ENCODE results near the gene MRPL36. TPM values are rescaled to one million over a fixed set of nuclear protein-coding genes. Genes with fewer than 3 reads are reported as not detected.
"Not testable (repeated sequence)": the region's sequence is repeated elsewhere in the genome, so short reads cannot be mapped to it uniquely, and the experiment has no call there.

MRPL36 gene
- total and polyA plus RNA-seq, 4 donors: 22.3 to 106 (median 56.3) TPM

GRCh38 chr5:1845696-1846095 is 46.1 kb upstream of the MRPL36 start:
- no peak for DNase-seq (ENCODE audit: low spot score)
- Histone ChIP-seq H3K27ac (ENCODE audit: low read depth in 1 of 2, low read length in 2 of 2) (no peak overlapping the region), H3K27me3 (ENCODE audit: control insufficient read depth in 4 of 4, insufficient read depth in 4 of 4, low read length in 3 of 4) (peaks cover 0 to 3% (median 0%) of the 10 kb centered on the region in 4 donors), H3K9ac (ENCODE audit: low read depth in 1 of 2, low read length in 2 of 2) (no peak overlapping the region), H3K4me1 (ENCODE audit: control insufficient read depth in 4 of 4, insufficient read depth in 4 of 4, low read length in 3 of 4) (no peaks in the 10 kb centered on the region), H3K9me3 (ENCODE audit: control insufficient read depth in 4 of 4, low read length in 3 of 4) (no peaks in the 10 kb centered on the region), H3K4me3 (ENCODE audit: low read depth in 1 of 3, low read length in 3 of 3) (no peak overlapping the region), H3K36me3 (ENCODE audit: control insufficient read depth in 4 of 4, insufficient read depth in 3 of 4, low read depth in 1 of 4, low read length in 3 of 4) (no peaks in the 10 kb centered on the region)
- WGBS: 92% methylated on average over 1 of the region's 1 CpG
- TF ChIP-seq ZBTB33 (IDR thresholded peaks at IDR 0.05): no peak

- Histone ChIP-seq H3K4me3 (ENCODE audit: low read depth in 1 of 3, low read length in 3 of 3) (no peak overlapping the region), H3K9me3 (ENCODE audit: control insufficient read depth in 4 of 4, low read length in 3 of 4) (no peaks in the 10 kb centered on the region), H3K4me1 (ENCODE audit: control insufficient read depth in 4 of 4, insufficient read depth in 4 of 4, low read length in 3 of 4) (no peaks in the 10 kb centered on the region), H3K27ac (ENCODE audit: low read depth in 1 of 2, low read length in 2 of 2) (no peak overlapping the region), H3K27me3 (ENCODE audit: control insufficient read depth in 4 of 4, insufficient read depth in 4 of 4, low read length in 3 of 4) (no peaks in the 10 kb centered on the region), H3K36me3 (ENCODE audit: control insufficient read depth in 4 of 4, insufficient read depth in 3 of 4, low read depth in 1 of 4, low read length in 3 of 4) (no peaks in the 10 kb centered on the region), H3K9ac (ENCODE audit: low read depth in 1 of 2, low read length in 2 of 2) (no peak overlapping the region)
- TF ChIP-seq ATF3 (IDR thresholded peaks at IDR 0.05) (no peak), ZBTB33 (IDR thresholded peaks at IDR 0.05) (no peak), TAF1 (conservative IDR thresholded peaks at IDR 0.05) (no peak), EGR1 (IDR thresholded peaks at IDR 0.05; ENCODE audit: low read depth in 2 of 2) (no peak), YY1 (IDR thresholded peaks at IDR 0.05) (no peak)
- no peak for DNase-seq (ENCODE audit: low spot score)
- WGBS: 96% methylated on average over 5 of the region's 5 CpGs
Observed at GRCh38 chr5:1844708-1845436, 45.2 kb upstream of the MRPL36 start.

- WGBS: 84% methylated on average over 10 of the region's 10 CpGs
- H3K9ac ChIP-seq (ENCODE audit: low read depth in 1 of 2, low read length in 2 of 2); H3K27me3 ChIP-seq (ENCODE audit: control insufficient read depth in 4 of 4, insufficient read depth in 4 of 4, low read length in 3 of 4); H3K9me3 ChIP-seq (ENCODE audit: control insufficient read depth in 4 of 4, low read length in 3 of 4); H3K4me3 ChIP-seq (ENCODE audit: low read depth in 1 of 3, low read length in 3 of 3); DNase-seq (ENCODE audit: low spot score); H3K4me1 ChIP-seq (ENCODE audit: control insufficient read depth in 4 of 4, insufficient read depth in 4 of 4, low read length in 3 of 4); H3K27ac ChIP-seq (ENCODE audit: low read depth in 1 of 2, low read length in 2 of 2); H3K36me3 ChIP-seq (ENCODE audit: control insufficient read depth in 4 of 4, insufficient read depth in 3 of 4, low read depth in 1 of 4, low read length in 3 of 4): not testable (repeated sequence)
Observed at GRCh38 chr5:1843761-1844160, 44.1 kb upstream of the MRPL36 start.
